Smooth muscle cell of the umbilical artery (primary cell): Measurements from ENCODE around the gene TBXA2R. TPM values are rescaled to one million over a fixed set of nuclear protein-coding genes. Genes with fewer than 3 reads are reported as not detected.

ENCODE experiments used
- total RNA-seq: library from RNA; depleted of rRNA; stranded (reverse); fragments of >200 nt; gene quantifications from 2 replicates; pipeline ENCODE4 v1.2.3, GENCODE V29; 2014

TBXA2R gene
- 0.89 and 2.2 TPM in 2 replicates for total RNA-seq

DNA sequence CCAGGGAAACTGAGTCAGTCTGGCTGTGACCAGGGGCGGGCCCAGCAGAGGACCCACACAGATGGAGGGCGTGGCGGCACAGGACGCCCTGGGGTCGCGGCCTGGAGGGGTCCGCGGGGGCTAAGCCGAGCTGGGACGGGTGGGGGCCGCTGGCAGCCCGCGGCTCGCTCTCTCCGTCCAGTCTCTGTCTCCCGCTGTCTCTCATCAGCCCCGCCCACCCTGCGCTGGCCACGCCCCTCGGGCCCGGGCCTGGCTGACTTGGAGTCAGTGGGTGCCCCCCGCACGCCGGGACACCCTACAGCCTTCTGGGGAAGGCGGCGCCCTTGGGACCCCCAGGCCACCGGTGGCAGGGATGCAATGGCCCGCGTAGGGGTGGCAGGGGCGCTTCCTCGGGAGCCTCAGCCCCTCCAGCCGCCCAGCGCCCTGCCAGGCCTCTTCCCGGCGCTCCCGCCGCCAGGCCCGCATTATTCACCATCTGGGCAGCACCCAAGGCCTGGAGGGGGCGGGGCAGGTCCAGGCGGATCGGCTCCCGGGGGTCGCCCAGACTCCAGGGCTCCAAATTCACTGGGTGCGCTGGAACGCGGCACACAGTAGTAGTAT is at the start of gene TBXA2R:
Gene TBXA2R (minus strand): TSS at position 186 of the 600 bp plus-strand sequence. CDS start 6,241 bp downstream, outside the sequence.

DNA sequence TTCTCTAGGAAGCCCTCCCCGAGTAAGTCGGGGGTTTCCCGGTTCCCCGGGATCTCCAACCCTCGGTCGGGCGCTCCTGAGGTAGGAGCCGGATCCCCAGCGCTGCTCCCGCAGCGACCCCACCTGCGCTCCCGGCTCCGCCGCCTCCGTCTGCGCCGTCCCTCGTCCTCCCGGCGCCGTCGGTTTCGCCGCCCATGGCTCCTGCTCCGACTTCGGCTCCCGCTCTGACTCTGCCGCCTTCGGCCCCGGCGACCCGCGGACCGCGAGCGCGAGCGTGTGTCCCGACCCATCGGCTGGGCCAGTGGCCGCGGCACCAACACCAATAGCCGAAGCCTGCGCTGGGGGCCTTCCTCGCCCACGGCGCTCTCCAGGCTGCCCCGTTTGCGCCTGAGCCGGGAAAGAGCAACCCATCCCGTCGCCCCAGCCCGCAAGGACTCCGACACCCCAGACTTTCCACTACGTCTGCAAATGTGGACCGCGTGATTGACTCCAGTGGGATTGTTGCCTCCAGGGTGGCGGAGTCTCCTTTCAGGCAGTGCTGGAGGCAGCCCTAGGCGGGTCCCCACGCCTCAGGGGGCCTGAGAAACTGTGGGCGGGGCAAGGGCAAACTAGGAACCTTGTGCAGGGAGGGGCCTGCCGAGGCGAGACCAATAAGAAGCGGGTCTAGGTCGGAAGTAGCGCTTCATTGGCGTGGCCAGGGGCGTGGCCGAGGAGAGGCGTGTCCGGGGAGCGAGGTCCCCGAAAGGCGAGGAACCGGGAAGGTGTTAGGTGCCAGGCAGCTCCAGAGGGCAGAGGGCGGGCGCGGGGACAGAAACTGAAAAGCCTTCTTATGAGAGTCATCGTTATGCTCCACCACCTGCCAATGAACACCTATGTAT is 20.0 kb upstream of the TBXA2R start, which contains the start of gene CACTIN:
Gene CACTIN (minus strand): TSS at position 318 of the 878 bp plus-strand sequence. CDS start 28 bp downstream, at position 290.

GRCh38 chr19:3585301-3586126 is 21.2 kb downstream of the TBXA2R start, which contains the start of gene GIPC3:
Gene GIPC3 (plus strand): TSS chr19:3585478. CDS start chr19:3585598, 120 bp downstream.

GRCh38 chr19:3572855-3573161 is 33.9 kb downstream of the TBXA2R start, which contains the start of gene HMG20B:
Gene HMG20B (plus strand): TSS chr19:3572944. CDS start chr19:3573310, 366 bp downstream.

GRCh38 chr19:3557461-3558248 is 49.0 kb downstream of the TBXA2R start, which contains the start of gene MFSD12:
Gene MFSD12 (minus strand): TSS chr19:3557586. CDS start chr19:3557403, 183 bp downstream.

Other genes starting within 250 kb of the TBXA2R start
- 38.3 and 102 TPM in 2 replicates for gene NFIC, start 240.3 kb downstream of the TBXA2R start, total RNA-seq
- gene SMIM24, start 126.3 kb downstream of the TBXA2R start, total RNA-seq: not detected in 2 replicates
- not detected in 2 replicates for gene SMIM44, start 123.4 kb downstream of the TBXA2R start, total RNA-seq
- gene DOHH, start 106.2 kb downstream of the TBXA2R start, total RNA-seq: 8.0 and 11.7 TPM in 2 replicates
- gene FZR1, start 100.6 kb downstream of the TBXA2R start, total RNA-seq: 29.7 and 51.3 TPM in 2 replicates
- gene TEKTIP1, start 67.7 kb downstream of the TBXA2R start, total RNA-seq: not detected in 2 replicates
- gene MFSD12, start 49.3 kb downstream of the TBXA2R start, total RNA-seq: 117 and 155 TPM in 2 replicates
- 55.8 and 65.8 TPM in 2 replicates for gene HMG20B, start 33.9 kb downstream of the TBXA2R start, total RNA-seq
- gene GIPC3, start 21.4 kb downstream of the TBXA2R start, total RNA-seq: under 0.01 TPM in 1 of 2 replicates, not detected in the other
- 20.2 and 32.9 TPM in 2 replicates for gene CACTIN, start 19.9 kb upstream of the TBXA2R start, total RNA-seq
- gene PIP5K1C, start 93.6 kb upstream of the TBXA2R start, total RNA-seq: 38.9 and 62.7 TPM in 2 replicates
- not detected in 2 replicates for gene TJP3, start 101.5 kb upstream of the TBXA2R start, total RNA-seq
- gene APBA3, start 154.8 kb upstream of the TBXA2R start, total RNA-seq: 26.5 and 27.6 TPM in 2 replicates
- gene MRPL54, start 155.8 kb upstream of the TBXA2R start, total RNA-seq: 13.4 and 36.8 TPM in 2 replicates
- gene RAX2, start 165.4 kb upstream of the TBXA2R start, total RNA-seq: not detected in 2 replicates
- gene MATK, start 179.5 kb upstream of the TBXA2R start, total RNA-seq: not detected in 2 replicates